Fibroblast of pulmonary artery (primary cell): Measurements from ENCODE around the gene TRIO.

Experiments
- DNase-seq: peaks from one replicate; pipeline ENCODE4 v3.0.0-alpha.2; 2010; ENCODE audit warnings: low read depth
- H3K4me3 ChIP-seq: replicated peaks from 2 replicates; pipeline ENCODE4 v1.5.1; 2011; ENCODE audit warnings: low read depth, mild to moderate bottlenecking, control low read depth, low read length, moderate library complexity
- TF ChIP-seq, protein P1 (sequence below): IDR thresholded peaks from 2 replicates; pipeline ENCODE4 v1.5.1; 2011; ENCODE audit warnings: mild to moderate bottlenecking, control low read depth, low read length, inconsistent platforms; ENCODE audit errors: missing control alignments

The TRIO gene

DNA sequence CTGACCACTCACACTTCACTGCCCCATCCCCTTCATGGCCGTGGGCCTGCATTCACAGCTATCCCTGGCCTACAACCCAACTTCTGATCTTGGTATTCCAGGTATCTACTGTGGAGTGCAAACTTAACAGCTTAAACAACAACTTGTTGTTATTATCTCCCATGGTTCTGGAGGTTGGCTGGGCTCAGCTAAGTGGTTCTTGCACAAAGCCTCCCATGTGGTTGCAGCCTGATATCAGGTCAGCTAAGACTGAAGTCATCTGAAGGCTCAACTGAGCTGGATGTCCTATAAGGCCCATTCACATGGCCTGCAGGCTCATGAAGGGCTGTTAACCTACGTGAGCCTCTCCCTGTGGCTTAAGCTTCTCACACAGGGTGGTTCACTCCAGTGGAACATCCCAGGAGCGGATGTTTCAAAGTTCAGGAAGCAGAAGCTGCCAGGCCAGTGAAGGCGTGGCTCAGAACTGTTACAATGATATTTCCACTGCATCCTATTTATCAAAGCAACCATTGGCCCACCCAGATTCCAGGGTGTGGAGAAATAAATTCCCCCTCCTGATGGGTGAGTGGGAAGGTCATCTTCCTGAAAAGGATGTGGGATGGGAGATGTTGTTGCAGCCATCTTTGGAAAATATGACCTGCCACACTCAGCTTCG, 30.0 kb upstream of the TRIO start:
- TF ChIP-seq, protein P1, sequence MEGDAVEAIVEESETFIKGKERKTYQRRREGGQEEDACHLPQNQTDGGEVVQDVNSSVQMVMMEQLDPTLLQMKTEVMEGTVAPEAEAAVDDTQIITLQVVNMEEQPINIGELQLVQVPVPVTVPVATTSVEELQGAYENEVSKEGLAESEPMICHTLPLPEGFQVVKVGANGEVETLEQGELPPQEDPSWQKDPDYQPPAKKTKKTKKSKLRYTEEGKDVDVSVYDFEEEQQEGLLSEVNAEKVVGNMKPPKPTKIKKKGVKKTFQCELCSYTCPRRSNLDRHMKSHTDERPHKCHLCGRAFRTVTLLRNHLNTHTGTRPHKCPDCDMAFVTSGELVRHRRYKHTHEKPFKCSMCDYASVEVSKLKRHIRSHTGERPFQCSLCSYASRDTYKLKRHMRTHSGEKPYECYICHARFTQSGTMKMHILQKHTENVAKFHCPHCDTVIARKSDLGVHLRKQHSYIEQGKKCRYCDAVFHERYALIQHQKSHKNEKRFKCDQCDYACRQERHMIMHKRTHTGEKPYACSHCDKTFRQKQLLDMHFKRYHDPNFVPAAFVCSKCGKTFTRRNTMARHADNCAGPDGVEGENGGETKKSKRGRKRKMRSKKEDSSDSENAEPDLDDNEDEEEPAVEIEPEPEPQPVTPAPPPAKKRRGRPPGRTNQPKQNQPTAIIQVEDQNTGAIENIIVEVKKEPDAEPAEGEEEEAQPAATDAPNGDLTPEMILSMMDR: no peak
- DNase-seq: no peak
- no peak overlapping the region for H3K4me3 ChIP-seq

DNA sequence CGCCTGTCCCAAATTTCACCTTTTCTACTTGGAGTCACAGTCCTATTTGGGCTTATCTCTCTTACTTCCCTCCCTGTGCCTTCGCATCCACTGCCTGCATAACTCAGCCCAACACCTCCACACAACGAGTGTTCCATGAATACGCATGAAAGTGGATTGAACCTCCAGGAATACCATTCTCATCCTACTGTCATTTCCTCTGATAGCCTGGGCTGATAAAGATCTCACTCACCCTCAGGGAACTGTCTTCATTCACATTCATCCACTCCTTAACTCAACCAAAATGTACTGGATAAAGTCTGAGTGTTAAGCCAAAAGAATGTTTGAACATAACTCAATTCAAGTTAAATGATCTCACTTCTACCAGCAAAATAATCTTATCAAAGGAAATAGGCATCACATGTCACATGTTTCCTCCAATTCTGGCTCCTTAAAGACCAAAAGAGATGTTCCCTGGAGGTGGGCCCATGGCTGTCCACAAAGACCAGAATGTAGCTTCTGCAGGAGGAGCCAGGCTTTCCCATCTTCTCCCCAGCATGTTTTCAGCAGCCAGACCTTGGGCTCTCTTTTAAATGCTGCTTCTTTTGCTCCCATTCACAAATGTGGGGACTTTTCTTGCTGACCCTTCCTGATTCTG, 28.4 kb upstream of the TRIO start:
- H3K4me3 ChIP-seq: no peak overlapping the region
- TF ChIP-seq, protein P1: no peak
- peak; percentile 5 for DNase-seq

DNA sequence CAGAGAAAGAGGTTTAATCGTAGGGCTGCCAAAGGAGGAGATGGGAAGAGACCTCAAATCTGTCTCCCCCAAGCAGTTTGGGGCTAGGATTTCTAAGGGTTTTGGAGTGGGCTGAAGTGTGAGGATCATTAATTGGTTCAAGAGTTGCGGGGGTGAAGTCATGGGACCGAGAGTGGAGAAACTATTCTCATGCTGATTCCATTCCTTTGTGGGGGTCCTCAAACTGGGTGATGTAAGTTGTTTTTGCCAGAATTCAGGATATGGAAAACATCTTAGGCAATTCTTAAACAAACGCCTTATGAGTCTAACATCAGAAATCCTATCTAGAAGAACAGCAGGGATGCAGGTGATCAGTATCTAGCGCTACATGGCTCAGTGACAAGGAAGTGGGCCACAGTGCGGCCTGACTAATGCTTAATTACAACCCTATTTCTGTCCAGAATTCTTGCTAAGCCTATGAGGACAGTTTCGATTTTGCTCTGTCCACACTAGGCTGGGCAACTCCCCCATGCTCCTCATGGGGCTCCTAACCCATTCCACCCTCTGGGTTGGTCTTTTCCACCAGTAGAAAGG, 27.7 kb upstream of the TRIO start:
- TF ChIP-seq, protein P1: no peak
- no peak for DNase-seq
- H3K4me3 ChIP-seq: no peak overlapping the region

DNA sequence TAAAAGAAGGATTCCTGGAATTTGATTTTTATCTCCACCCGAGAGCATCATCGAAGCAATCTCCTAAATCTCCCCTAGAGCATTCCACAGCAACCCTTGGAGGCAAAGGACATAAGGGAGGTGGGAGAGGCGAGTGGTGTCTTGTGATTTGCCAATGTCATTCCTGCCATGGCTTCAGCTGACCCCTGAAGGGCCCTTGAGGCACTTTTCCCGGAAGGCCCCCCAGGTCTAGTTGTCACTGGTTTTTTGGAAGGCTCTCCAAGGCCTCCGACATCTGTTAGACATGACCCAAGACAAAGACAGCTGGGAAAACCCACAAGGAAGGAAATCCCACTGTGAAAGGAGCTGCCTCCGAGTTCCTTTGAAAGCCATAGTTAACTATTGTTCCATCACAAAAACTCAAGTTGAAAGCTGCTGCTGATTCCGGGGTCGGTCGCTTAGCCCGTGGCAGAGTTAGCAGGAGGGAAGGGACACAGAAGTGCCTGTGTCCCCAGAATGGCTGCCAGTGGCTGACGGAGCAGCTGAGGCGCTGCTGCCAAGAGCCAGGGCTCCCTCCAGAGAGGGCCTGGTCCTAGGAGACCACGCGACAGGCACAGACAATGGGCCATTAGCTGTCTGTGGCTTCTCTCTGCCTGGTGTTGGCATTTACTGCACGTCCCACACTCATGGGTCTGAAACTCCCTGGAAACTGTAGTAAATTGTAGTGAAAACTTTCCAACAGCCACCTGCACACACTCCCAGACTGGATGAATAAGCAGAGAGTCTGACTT, 24.4 kb upstream of the TRIO start:
- TF ChIP-seq, protein P1: no peak

DNA sequence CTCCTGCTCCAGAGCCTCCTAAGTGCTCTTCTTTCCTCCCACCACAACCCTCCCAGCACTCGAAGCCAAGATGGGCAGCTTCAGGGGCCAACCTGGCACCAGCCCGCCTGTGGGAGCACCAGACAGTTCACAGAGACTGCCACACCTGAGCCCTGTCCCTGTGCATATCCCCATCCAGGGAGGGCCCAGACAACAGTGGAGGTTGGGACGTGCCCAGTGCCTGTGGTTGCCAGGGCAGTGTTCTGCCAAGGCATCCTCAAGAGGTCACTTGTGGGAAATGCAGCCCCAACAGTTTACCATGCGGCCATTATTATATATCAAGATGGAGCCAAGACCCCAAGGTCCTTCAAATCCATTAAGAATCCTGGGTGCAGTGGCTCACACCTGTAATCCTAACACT, 23.0 kb upstream of the TRIO start:
- DNase-seq: no peak
- H3K4me3 ChIP-seq: no peak overlapping the region
- TF ChIP-seq, protein P1: no peak

More for the DNA sequence above, 24.4 kb upstream of the TRIO start:
- no peak for DNase-seq
- no peak overlapping the region for H3K4me3 ChIP-seq

DNA sequence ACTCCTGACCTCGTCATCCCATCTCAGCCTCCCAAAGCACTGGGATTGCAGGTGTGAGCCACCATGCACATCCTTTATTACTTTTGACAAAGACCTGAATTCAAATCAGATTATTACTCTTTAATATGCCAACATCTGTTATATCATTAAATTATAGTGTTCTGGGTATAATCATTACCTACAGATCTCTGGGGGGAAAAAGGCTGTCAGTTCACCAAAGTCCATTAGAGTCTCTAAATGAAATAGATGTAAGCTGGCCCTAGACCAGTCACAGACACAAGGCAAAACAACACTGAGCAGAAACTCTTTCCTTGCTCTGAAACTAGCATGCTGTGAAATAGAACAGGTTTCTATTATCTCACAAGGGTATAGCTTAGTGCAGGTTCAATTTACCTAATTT, 21.6 kb upstream of the TRIO start:
- DNase-seq: no peak
- no peak overlapping the region for H3K4me3 ChIP-seq
- TF ChIP-seq, protein P1: no peak
